Keratinocyte (primary cell): ENCODE results near the gene SHE. TPM values are rescaled to one million over a fixed set of nuclear protein-coding genes. Genes with fewer than 3 reads are reported as not detected.

ENCODE experiments used
- DNase-seq: peaks from one replicate; pipeline ENCODE4 v3.0.0-alpha.2; 2011; ENCODE audit warnings: low read depth, missing footprints, low spot score
- FAIRE-seq: peaks from 2 replicates; lab custom pipeline; 2011; peaks lifted over from hg19 to GRCh38; lab: Jason Lieb, UNC
- H2AFZ ChIP-seq: 2 replicates; pipeline ENCODE4 v1.6.0; 2012; ENCODE audit warnings: low read length, control low read depth, inconsistent platforms; ENCODE audit not compliant: control insufficient read depth
- H3K27ac ChIP-seq: 2 replicates; pipeline ENCODE4 v1.5.1; 2011; ENCODE audit warnings: low read length; ENCODE audit not compliant: control insufficient read depth, insufficient read depth
- H3K27me3 ChIP-seq: 3 replicates; pipeline ENCODE4 v1.6.0; 2011; ENCODE audit warnings: low read length; ENCODE audit not compliant: control insufficient read depth, insufficient read depth; ENCODE audit errors: extremely low read depth
- H3K36me3 ChIP-seq, 2 experiments: 2 replicates in 1 of 2; 3 replicates in 1 of 2; pipeline ENCODE4 v1.5.1; 2011; ENCODE audit warnings: low read length in 2 of 2, mild to moderate bottlenecking in 1 of 2; ENCODE audit not compliant: control insufficient read depth in 2 of 2, insufficient read depth in 2 of 2; ENCODE audit errors: extremely low read depth in 1 of 2
- H3K4me1 ChIP-seq: 3 replicates; pipeline ENCODE4 v1.5.1; 2011; ENCODE audit warnings: low read length; ENCODE audit not compliant: control insufficient read depth, insufficient read depth; ENCODE audit errors: extremely low read depth
- H3K4me2 ChIP-seq: 3 replicates; pipeline ENCODE4 v1.6.0; 2011; ENCODE audit warnings: low read depth, low read length; ENCODE audit not compliant: control insufficient read depth, insufficient read depth; ENCODE audit errors: extremely low read depth
- H3K4me3 ChIP-seq, 3 experiments: fragments of 200-600 bp in 1 of 3; sonication (generic) in 1 of 3; 2 replicates in 2 of 3; 3 replicates in 1 of 3; pipeline ENCODE4 v1.5.1; 2011 to 2016; ENCODE audit warnings: low read length in 3 of 3, mild to moderate bottlenecking in 3 of 3, control low read depth in 2 of 3, inconsistent platforms in 1 of 3, low read depth in 1 of 3, mixed read lengths in 1 of 3, mixed run types in 1 of 3, moderate library complexity in 1 of 3; ENCODE audit not compliant: control insufficient read depth in 2 of 3, insufficient read depth in 2 of 3; ENCODE audit errors: extremely low read depth in 1 of 3
- H3K79me2 ChIP-seq: 2 replicates; pipeline ENCODE4 v1.6.0; 2012; ENCODE audit warnings: low read length; ENCODE audit not compliant: control insufficient read depth, insufficient read depth
- H3K9ac ChIP-seq: 3 replicates; pipeline ENCODE4 v1.6.0; 2011; ENCODE audit warnings: low read length; ENCODE audit not compliant: control insufficient read depth, insufficient read depth; ENCODE audit errors: extremely low read depth
- H3K9me1 ChIP-seq: 3 replicates; pipeline ENCODE4 v1.6.0; 2011; ENCODE audit warnings: low read length; ENCODE audit not compliant: control insufficient read depth, insufficient read depth; ENCODE audit errors: extremely low read depth
- H3K9me3 ChIP-seq: 2 replicates; pipeline ENCODE4 v1.5.1; 2012; ENCODE audit warnings: low read depth, low read length; ENCODE audit not compliant: control insufficient read depth
- H4K20me1 ChIP-seq: 3 replicates; pipeline ENCODE4 v1.6.0; 2011; ENCODE audit warnings: low read length; ENCODE audit not compliant: control insufficient read depth, insufficient read depth; ENCODE audit errors: extremely low read depth
- EZH2 ChIP-seq: IDR thresholded peaks from one replicate; pipeline ENCODE4 v1.6.1; 2012; ENCODE audit warnings: inconsistent platforms, mild to moderate bottlenecking, low read length, moderate library complexity
- dilution Hi-C: fragments of 300-500 bp; cut with MboI; formaldehyde crosslinking; loops from one replicate; pipeline ENCODE4 v1.7.0; 2020; ENCODE audit warnings: low sequenced_read_pairs; ENCODE audit not compliant: extremely low pct_ligation_motif_present
- polyA plus RNA-seq, 5 experiments: library from polyadenylated mRNA; depleted of rRNA in 3 of 5; stranded (reverse) in 3 of 5; stranded (forward) in 1 of 5; unstranded in 1 of 5; fragments of >200 nt; gene quantifications; 1 replicate in 1 of 5; 2 replicates in 3 of 5; 3 replicates in 1 of 5; pipeline versions ENCODE4 v1.2.1 to v1.2.3, GENCODE V29; 2011 to 2012; ENCODE audit warnings: missing spikeins in 2 of 5, low read depth in 1 of 5, low replicate concordance in 1 of 5
- TF ChIP-seq, protein P1 (sequence below), 3 experiments: IDR thresholded peaks in 1 of 3; conservative IDR thresholded peaks in 1 of 3; optimal IDR thresholded peaks in 1 of 3; 2 replicates in 2 of 3; 3 replicates in 1 of 3; pipeline versions ENCODE3 to v1.5.1; 2011; ENCODE audit warnings: low read length in 3 of 3, mild to moderate bottlenecking in 3 of 3, moderate library complexity in 2 of 3, control low read depth in 1 of 3, inconsistent platforms in 1 of 3; ENCODE audit not compliant: insufficient read depth in 2 of 3; ENCODE audit errors: extremely low read depth in 1 of 3

Gene SHE
- polyA plus RNA-seq, 1 donor (not counting 4 experiments of a cell fraction or from before 2014, with no cell fraction given) = 0.01 TPM

GRCh38 chr1:154454386-154455120, 47.7 kb downstream of the SHE start:
- Histone ChIP-seq H3K79me2 (no peaks in the 10 kb centered on the region), H3K27me3 (no peaks in the 10 kb centered on the region), H3K9me1 (no peaks in the 10 kb centered on the region), H4K20me1 (no peaks in the 10 kb centered on the region), H3K4me1 (peaks cover 11% of the 10 kb centered on the region), H3K4me2 (no peak overlapping the region), H2AFZ (no peak overlapping the region), H3K36me3 (peaks cover 6 to 26% of the 10 kb centered on the region in 2 experiments), H3K9me3 (no peaks in the 10 kb centered on the region), H3K4me3 (no peak overlapping the region), H3K9ac (no peak overlapping the region), H3K27ac (no peak overlapping the region)
- DNase-seq (no peak), FAIRE-seq (no peak)
- TF ChIP-seq, protein P1, sequence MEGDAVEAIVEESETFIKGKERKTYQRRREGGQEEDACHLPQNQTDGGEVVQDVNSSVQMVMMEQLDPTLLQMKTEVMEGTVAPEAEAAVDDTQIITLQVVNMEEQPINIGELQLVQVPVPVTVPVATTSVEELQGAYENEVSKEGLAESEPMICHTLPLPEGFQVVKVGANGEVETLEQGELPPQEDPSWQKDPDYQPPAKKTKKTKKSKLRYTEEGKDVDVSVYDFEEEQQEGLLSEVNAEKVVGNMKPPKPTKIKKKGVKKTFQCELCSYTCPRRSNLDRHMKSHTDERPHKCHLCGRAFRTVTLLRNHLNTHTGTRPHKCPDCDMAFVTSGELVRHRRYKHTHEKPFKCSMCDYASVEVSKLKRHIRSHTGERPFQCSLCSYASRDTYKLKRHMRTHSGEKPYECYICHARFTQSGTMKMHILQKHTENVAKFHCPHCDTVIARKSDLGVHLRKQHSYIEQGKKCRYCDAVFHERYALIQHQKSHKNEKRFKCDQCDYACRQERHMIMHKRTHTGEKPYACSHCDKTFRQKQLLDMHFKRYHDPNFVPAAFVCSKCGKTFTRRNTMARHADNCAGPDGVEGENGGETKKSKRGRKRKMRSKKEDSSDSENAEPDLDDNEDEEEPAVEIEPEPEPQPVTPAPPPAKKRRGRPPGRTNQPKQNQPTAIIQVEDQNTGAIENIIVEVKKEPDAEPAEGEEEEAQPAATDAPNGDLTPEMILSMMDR (optimal IDR thresholded peaks at IDR 0.05 in 1 of 3, IDR thresholded peaks at IDR 0.05 in 1 of 3, conservative IDR thresholded peaks at IDR 0.05 in 1 of 3; ENCODE audit: extremely low read depth in 1 of 3, insufficient read depth in 2 of 3, low read length in 3 of 3) = no peak
- no peak for TF ChIP-seq EZH2
- dilution Hi-C loops = no loop called here

GRCh38 chr1:154453574-154454352, 48.4 kb downstream of the SHE start:
- Histone ChIP-seq H2AFZ (peak overlapping the region; percentile 52), H3K36me3 (peaks cover 6 to 23% of the 10 kb centered on the region in 2 experiments), H3K4me2 (peak overlapping the region; percentile 69), H3K9me1 (no peaks in the 10 kb centered on the region), H3K4me1 (peaks cover 11% of the 10 kb centered on the region), H3K4me3 (peak overlapping the region in 1 of 3 experiments; percentile 18), H3K9me3 (no peaks in the 10 kb centered on the region), H3K27ac (peak overlapping the region; percentile 37), H3K9ac (no peak overlapping the region), H3K79me2 (no peaks in the 10 kb centered on the region), H4K20me1 (no peaks in the 10 kb centered on the region), H3K27me3 (no peaks in the 10 kb centered on the region)
- dilution Hi-C loops = no loop called here
- TF ChIP-seq EZH2 = no peak
- TF ChIP-seq, protein P1 (optimal IDR thresholded peaks at IDR 0.05 in 1 of 3, IDR thresholded peaks at IDR 0.05 in 1 of 3, conservative IDR thresholded peaks at IDR 0.05 in 1 of 3; ENCODE audit: extremely low read depth in 1 of 3, insufficient read depth in 2 of 3, low read length in 3 of 3) = no peak
- DNase-seq (no peak), FAIRE-seq (no peak)
